HepG2 (cell line): ENCODE data around the gene SNIP1. TPM values are rescaled to one million over a fixed set of nuclear protein-coding genes. Genes with fewer than 3 reads are reported as not detected.

Experiments
- ATAC-seq: fragments of 200-7000 bp; cut with Tn5 transposase; 3 replicates; pipeline ENCODE4 v1.9.1; 2020; ENCODE audit warnings: mild to moderate bottlenecking, moderate library complexity
- BruUV-seq: library from RNA; stranded (reverse); fragments of 400-500 nt; replicated peaks from 2 replicates; lab custom pipeline; 2021; lab: Mats Ljungman, UMichigan
- CTCF ChIA-PET: fragments of 300-600 bp; formaldehyde crosslinking; extraction: SDS; loops from one replicate; lab custom pipeline; 2021; ENCODE audit warnings: low total read pairs, inconsistent platforms, low intra/inter-chr PET ratio; lab: Yijun Ruan, JAX
- POLR2A ChIA-PET: fragments of 350-600 bp; sonication (Branson Sonifier 250); formaldehyde crosslinking; loops from one replicate; lab custom pipeline; 2020; ENCODE audit warnings: antibody characterized with exemption, inconsistent platforms; lab: Yijun Ruan, JAX
- DNase-seq: peaks from one replicate; pipeline ENCODE4 v3.0.0-alpha.2; 2015; ENCODE audit warnings: low spot score
- FAIRE-seq: peaks from 3 replicates; lab custom pipeline; 2011; peaks lifted over from hg19 to GRCh38; lab: Jason Lieb, UNC
- H2AFZ ChIP-seq: one replicate; pipeline ENCODE4 v1.6.1; 2011; ENCODE audit warnings: low read length, inconsistent platforms
- H3K27ac ChIP-seq: fragments of 300-600 bp; 3 replicates; pipeline ENCODE4 v1.8.0; 2011; ENCODE audit warnings: mixed run types, mild to moderate bottlenecking, mixed read lengths, low read length, inconsistent platforms; ENCODE audit not compliant: insufficient read depth; ENCODE audit errors: extremely low read length
- H3K27me3 ChIP-seq, 2 experiments: fragments of 200-600 bp in 1 of 2; 2 replicates in 1 of 2; 3 replicates in 1 of 2; pipeline versions ENCODE4 v1.6.0 to v1.8.0; 2011; ENCODE audit warnings: low read length in 2 of 2, mild to moderate bottlenecking in 2 of 2, moderate library complexity in 2 of 2, inconsistent platforms in 1 of 2; ENCODE audit not compliant: insufficient read depth in 2 of 2, control insufficient read depth in 1 of 2
- H3K36me3 ChIP-seq, 2 experiments: fragments of 200-600 bp in 1 of 2; replicated peaks in 1 of 2; 2 replicates in 1 of 2; 3 replicates in 1 of 2; pipeline versions ENCODE4 v1.5.1 to v1.8.0; 2011; ENCODE audit warnings: low read length in 2 of 2, inconsistent platforms in 1 of 2; ENCODE audit not compliant: insufficient read depth in 2 of 2, control insufficient read depth in 1 of 2
- H3K4me1 ChIP-seq: 2 replicates; pipeline ENCODE4 v1.5.1; 2012; ENCODE audit warnings: low read length, inconsistent platforms; ENCODE audit not compliant: insufficient read depth
- H3K4me2 ChIP-seq: 2 replicates; pipeline ENCODE4 v1.6.0; 2011; ENCODE audit warnings: low read depth, low read length, inconsistent platforms
- H3K4me3 ChIP-seq, 3 experiments: fragments of 200-600 bp in 1 of 3; sonication (generic), shearing (Covaris generic) in 1 of 3; replicated peaks in 1 of 3; 2 replicates each; pipeline ENCODE4 v1.5.1; 2011 to 2016; ENCODE audit warnings: low read length in 3 of 3, inconsistent platforms in 2 of 3, low read depth in 2 of 3, mild to moderate bottlenecking in 2 of 3, control low read depth in 1 of 3, mixed read lengths in 1 of 3; ENCODE audit not compliant: insufficient read depth in 1 of 3
- H3K79me2 ChIP-seq: one replicate; pipeline ENCODE4 v1.6.1; 2011; ENCODE audit warnings: low read length, inconsistent platforms; ENCODE audit not compliant: insufficient read depth
- H3K9ac ChIP-seq: 2 replicates; pipeline ENCODE4 v1.6.0; 2011; ENCODE audit warnings: mild to moderate bottlenecking, low read depth, low read length, inconsistent platforms; ENCODE audit not compliant: insufficient read depth
- H3K9me3 ChIP-seq: 2 replicates; pipeline ENCODE4 v1.5.1; 2012; ENCODE audit warnings: mild to moderate bottlenecking, low read length
- H4K20me1 ChIP-seq: 2 replicates; pipeline ENCODE4 v1.6.0; 2011; ENCODE audit warnings: inconsistent platforms, mild to moderate bottlenecking, low read length, moderate library complexity; ENCODE audit not compliant: insufficient read depth
- EEA1 ChIP-seq: sonication (generic); formaldehyde crosslinking; IDR thresholded peaks from 2 replicates; pipeline ENCODE4 v1.5.1; 2020; ENCODE audit warnings: mild to moderate bottlenecking, missing genetic modification reagents, borderline replicate concordance
- GLI4 ChIP-seq: sonication (generic); formaldehyde crosslinking; IDR thresholded peaks from 2 replicates; pipeline ENCODE4 v1.5.1; 2020; ENCODE audit warnings: missing genetic modification reagents, mild to moderate bottlenecking, moderate library complexity, borderline replicate concordance
- MTF1 ChIP-seq: sonication (generic); formaldehyde crosslinking; IDR thresholded peaks from 2 replicates; pipeline ENCODE4 v1.5.0; 2020; ENCODE audit warnings: missing genetic modification reagents
- RFX5 ChIP-seq: IDR thresholded peaks from 2 replicates; pipeline ENCODE4 v1.6.1; 2011; ENCODE audit warnings: low read depth, low read length, improper control_type of control experiment
- SAFB2 ChIP-seq: sonication (generic); formaldehyde crosslinking; IDR thresholded peaks from 2 replicates; pipeline ENCODE4 v1.5.1; 2020; ENCODE audit warnings: missing genetic modification reagents, low read depth, mild to moderate bottlenecking, borderline replicate concordance
- ZFP36L1 ChIP-seq: sonication (generic); formaldehyde crosslinking; IDR thresholded peaks from 2 replicates; pipeline ENCODE4 v1.8.0; 2022; ENCODE audit warnings: mild to moderate bottlenecking, missing genetic modification reagents, moderate library complexity
- ZFYVE20 ChIP-seq: sonication (generic); formaldehyde crosslinking; IDR thresholded peaks from 2 replicates; pipeline ENCODE4 v1.8.0; 2023; ENCODE audit warnings: low read depth, mild to moderate bottlenecking, moderate library complexity, missing genetic modification reagents, borderline replicate concordance
- ZNF780A ChIP-seq: sonication (generic); formaldehyde crosslinking; IDR thresholded peaks from 2 replicates; pipeline ENCODE4 v1.8.0; 2022; ENCODE audit warnings: mild to moderate bottlenecking, missing genetic modification reagents, moderate library complexity
- ZSCAN21 ChIP-seq: sonication (generic); formaldehyde crosslinking; IDR thresholded peaks from 2 replicates; pipeline ENCODE4 v1.8.0; 2022; ENCODE audit warnings: mild to moderate bottlenecking, missing genetic modification reagents, moderate library complexity, borderline replicate concordance
- whole genome bisulfite sequencing: methylation state at CpG from one replicate; pipeline ENCODE4 v1.1.6; 2017; ENCODE audit warnings: low lambda C conversion rate; 5-methylcytosine and 5-hydroxymethylcytosine counted together
- in situ Hi-C: cut with HindIII; loops from 2 replicates; pipeline ENCODE4 v1.10.0; 2017; ENCODE audit warnings: low pct_unique_long_range_greater_than_20kb; ENCODE audit not compliant: extremely low pct_ligation_motif_present
- intact Hi-C: fragments of 100-400 bp; cut with micrococcal nuclease; formaldehyde crosslinking; loops from one replicate; pipeline ENCODE4 v1.10.0; 2022; ENCODE audit not compliant: unreplicated experiment
- polyA plus RNA-seq, 8 experiments: library from polyadenylated mRNA; depleted of rRNA in 3 of 8; stranded (reverse) in 7 of 8; unstranded in 1 of 8; fragments of >200 nt; fragmentation: Illumina TruSeq in 4 of 8; extraction: Trizol in 4 of 8; gene quantifications; 2 replicates each; pipeline versions ENCODE4 v1.2.1 to v1.2.3, GENCODE V29; 2011 to 2016; ENCODE audit warnings: low read depth in 4 of 8, missing spikeins in 1 of 8, mixed read lengths in 1 of 8; ENCODE audit not compliant: insufficient read depth in 1 of 8
- total RNA-seq, 5 experiments: library from RNA; depleted of rRNA; stranded (reverse); fragments of >200 nt; fragmentation: Illumina TruSeq; extraction: Trizol; gene quantifications; 2 replicates each; pipeline ENCODE4 v1.2.3, GENCODE V29; 2016; ENCODE audit warnings: low read depth in 1 of 5
- TF ChIP-seq, protein P1 (sequence below): sonication (generic); formaldehyde crosslinking; IDR thresholded peaks from 2 replicates; pipeline ENCODE4 v1.8.1; 2023; ENCODE audit warnings: mild to moderate bottlenecking, missing genetic modification reagents, borderline replicate concordance
- TF ChIP-seq, protein P2 (sequence below): sonication (generic); formaldehyde crosslinking; IDR thresholded peaks from 2 replicates; pipeline ENCODE4 v1.5.0; 2020; ENCODE audit warnings: missing genetic modification reagents, mild to moderate bottlenecking, borderline replicate concordance
- TF ChIP-seq, protein P3 (sequence below): sonication (generic); formaldehyde crosslinking; IDR thresholded peaks from 2 replicates; pipeline ENCODE4 v1.4.0; 2020; ENCODE audit warnings: missing genetic modification reagents
- TF ChIP-seq, protein P4 (sequence below): IDR thresholded peaks from 2 replicates; pipeline ENCODE4 v1.6.1; 2012; ENCODE audit warnings: low read length, improper control_type of control experiment
- TF ChIP-seq, protein P5 (sequence below): sonication (generic); formaldehyde crosslinking; IDR thresholded peaks from 2 replicates; pipeline ENCODE4 v1.5.0; 2020; ENCODE audit warnings: missing genetic modification reagents

The SNIP1 gene
- total and polyA plus RNA-seq, 2 of the 13 experiments (the other 11 are each of a cell fraction or from before 2014, with no cell fraction given), result 5.5 to 11.2 TPM

DNA sequence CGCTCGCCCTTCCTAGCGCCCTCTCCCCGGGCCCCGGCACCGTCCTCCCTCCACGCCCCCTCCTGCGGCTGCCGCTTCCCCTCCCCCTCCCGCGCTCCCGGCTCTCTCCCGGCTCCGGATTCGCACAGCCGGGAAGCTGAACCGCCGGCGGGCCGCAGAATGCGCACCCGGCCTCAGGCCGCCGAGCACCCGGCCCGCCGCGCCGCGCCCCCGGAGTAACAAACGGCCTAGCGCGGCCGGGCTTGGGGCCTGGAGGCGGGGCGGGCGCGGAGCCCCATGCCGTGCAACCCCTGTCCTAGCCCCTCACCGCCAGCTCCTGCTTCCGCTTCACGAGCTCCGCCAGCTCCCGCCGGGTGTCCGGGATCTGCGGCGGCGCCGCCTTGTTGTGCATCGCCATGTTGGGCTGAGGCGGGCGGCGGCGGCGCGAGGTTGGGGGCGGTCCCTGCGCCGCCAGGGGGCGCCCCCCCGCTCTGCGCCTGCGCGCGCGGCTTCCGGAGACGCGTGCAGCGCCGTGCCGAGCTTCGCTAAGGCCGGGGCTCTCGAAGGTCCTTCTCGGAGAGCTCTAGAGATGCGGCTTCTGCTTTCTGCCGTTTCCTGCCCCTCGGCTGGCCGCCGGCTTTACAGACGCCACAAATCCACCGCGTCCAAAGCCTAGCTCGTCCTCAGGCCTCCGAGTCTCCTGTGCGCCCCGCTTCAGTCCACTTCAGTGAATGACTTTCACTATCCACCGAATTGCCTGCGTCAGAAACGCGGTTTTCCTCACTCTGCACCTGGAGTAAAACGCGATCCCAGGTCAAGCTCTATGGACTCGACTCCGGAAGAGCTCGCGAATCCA, 39.5 kb downstream of the SNIP1 start, which contains the start of gene MEAF6:
Gene MEAF6 (minus strand): TSS at position 417 of the 835 bp plus-strand sequence. CDS start 20 bp downstream, at position 397.
- BruUV-seq, result no TSS peak
- peaks cover 9% of the 10 kb centered on the region; the same call in 1 of the 2 replicates for H4K20me1 ChIP-seq
- peak within 1 kb of the TSS; percentile 84 to 92 (median 90) for H3K4me3 ChIP-seq
- no peak within 1 kb of the TSS for H2AFZ ChIP-seq
- peaks cover 4 to 14% of the 10 kb centered on the region in 2 experiments; a peak in 3 of 5 replicates for H3K36me3 ChIP-seq
- no peaks in the 10 kb centered on the region for H3K27me3 ChIP-seq
- peak within 1 kb of the TSS; percentile 96 for H3K27ac ChIP-seq
- CTCF ChIA-PET, result interaction anchor here (1.1 kb wide), 1 partner anchor 168 kb away, joined by 4 read pairs; no protein-coding TSS in a partner anchor
- H3K9ac ChIP-seq, result peak within 1 kb of the TSS; percentile 85
- intact Hi-C loops (loop anchor here (1.0 kb wide), 1 partner anchor 20 kb away; no protein-coding TSS in a partner anchor), in situ Hi-C loops (no loop called here)
- peak; percentile 49 for FAIRE-seq
- peaks cover 23% of the 10 kb centered on the region for H3K4me1 ChIP-seq
- H3K4me2 ChIP-seq, result peak within 1 kb of the TSS; percentile 94
- DNase-seq, result peak; percentile 74
- POLR2A ChIA-PET, result interaction anchor here (0.8 to 2.8 kb wide), 24 partner anchors 9 to 498 kb away, joined by 3 to 52 read pairs (median 6); partner anchors contain the start of genes CDCA8, DNALI1, GNL2 and SNIP1
- ATAC-seq, result peak; percentile 96
- WGBS, result 1% methylated on average over 30 of the region's 100 CpGs
- H3K79me2 ChIP-seq, result peaks cover 20% of the 10 kb centered on the region
- H3K9me3 ChIP-seq, result no peaks in the 10 kb centered on the region
- TF ChIP-seq GLI4 (CRISPR knock-in tag) (no peak; the same call in 1 of the 2 replicates), ZFYVE20 (CRISPR knock-in tag) (no peak), EEA1 (CRISPR knock-in tag) (no peak; the same call in 1 of the 2 replicates), ZSCAN21 (peak; percentile 74; the same call in 1 of the 2 replicates), ZFP36L1 (CRISPR knock-in tag) (peak; percentile 85; the same call in 1 of the 2 replicates), MTF1 (CRISPR knock-in tag) (peak; percentile 85), SAFB2 (0 out of 2 replicates have a peak, but pooled peaks have one; percentile 46), RFX5 (no peak), ZNF780A (CRISPR knock-in tag) (no peak)
- TF ChIP-seq, protein P1, sequence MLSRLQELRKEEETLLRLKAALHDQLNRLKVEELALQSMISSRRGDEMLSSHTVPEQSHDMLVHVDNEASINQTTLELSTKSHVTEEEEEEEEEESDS (CRISPR knock-in tag), result no peak
- TF ChIP-seq, protein P2, sequence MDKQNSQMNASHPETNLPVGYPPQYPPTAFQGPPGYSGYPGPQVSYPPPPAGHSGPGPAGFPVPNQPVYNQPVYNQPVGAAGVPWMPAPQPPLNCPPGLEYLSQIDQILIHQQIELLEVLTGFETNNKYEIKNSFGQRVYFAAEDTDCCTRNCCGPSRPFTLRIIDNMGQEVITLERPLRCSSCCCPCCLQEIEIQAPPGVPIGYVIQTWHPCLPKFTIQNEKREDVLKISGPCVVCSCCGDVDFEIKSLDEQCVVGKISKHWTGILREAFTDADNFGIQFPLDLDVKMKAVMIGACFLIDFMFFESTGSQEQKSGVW (CRISPR knock-in tag), result no peak
- TF ChIP-seq, protein P3, sequence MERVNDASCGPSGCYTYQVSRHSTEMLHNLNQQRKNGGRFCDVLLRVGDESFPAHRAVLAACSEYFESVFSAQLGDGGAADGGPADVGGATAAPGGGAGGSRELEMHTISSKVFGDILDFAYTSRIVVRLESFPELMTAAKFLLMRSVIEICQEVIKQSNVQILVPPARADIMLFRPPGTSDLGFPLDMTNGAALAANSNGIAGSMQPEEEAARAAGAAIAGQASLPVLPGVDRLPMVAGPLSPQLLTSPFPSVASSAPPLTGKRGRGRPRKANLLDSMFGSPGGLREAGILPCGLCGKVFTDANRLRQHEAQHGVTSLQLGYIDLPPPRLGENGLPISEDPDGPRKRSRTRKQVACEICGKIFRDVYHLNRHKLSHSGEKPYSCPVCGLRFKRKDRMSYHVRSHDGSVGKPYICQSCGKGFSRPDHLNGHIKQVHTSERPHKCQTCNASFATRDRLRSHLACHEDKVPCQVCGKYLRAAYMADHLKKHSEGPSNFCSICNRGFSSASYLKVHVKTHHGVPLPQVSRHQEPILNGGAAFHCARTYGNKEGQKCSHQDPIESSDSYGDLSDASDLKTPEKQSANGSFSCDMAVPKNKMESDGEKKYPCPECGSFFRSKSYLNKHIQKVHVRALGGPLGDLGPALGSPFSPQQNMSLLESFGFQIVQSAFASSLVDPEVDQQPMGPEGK (CRISPR knock-in tag), result peak; percentile 23
- TF ChIP-seq, protein P4, sequence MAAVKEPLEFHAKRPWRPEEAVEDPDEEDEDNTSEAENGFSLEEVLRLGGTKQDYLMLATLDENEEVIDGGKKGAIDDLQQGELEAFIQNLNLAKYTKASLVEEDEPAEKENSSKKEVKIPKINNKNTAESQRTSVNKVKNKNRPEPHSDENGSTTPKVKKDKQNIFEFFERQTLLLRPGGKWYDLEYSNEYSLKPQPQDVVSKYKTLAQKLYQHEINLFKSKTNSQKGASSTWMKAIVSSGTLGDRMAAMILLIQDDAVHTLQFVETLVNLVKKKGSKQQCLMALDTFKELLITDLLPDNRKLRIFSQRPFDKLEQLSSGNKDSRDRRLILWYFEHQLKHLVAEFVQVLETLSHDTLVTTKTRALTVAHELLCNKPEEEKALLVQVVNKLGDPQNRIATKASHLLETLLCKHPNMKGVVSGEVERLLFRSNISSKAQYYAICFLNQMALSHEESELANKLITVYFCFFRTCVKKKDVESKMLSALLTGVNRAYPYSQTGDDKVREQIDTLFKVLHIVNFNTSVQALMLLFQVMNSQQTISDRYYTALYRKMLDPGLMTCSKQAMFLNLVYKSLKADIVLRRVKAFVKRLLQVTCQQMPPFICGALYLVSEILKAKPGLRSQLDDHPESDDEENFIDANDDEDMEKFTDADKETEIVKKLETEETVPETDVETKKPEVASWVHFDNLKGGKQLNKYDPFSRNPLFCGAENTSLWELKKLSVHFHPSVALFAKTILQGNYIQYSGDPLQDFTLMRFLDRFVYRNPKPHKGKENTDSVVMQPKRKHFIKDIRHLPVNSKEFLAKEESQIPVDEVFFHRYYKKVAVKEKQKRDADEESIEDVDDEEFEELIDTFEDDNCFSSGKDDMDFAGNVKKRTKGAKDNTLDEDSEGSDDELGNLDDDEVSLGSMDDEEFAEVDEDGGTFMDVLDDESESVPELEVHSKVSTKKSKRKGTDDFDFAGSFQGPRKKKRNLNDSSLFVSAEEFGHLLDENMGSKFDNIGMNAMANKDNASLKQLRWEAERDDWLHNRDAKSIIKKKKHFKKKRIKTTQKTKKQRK, result no peak
- TF ChIP-seq, protein P5, sequence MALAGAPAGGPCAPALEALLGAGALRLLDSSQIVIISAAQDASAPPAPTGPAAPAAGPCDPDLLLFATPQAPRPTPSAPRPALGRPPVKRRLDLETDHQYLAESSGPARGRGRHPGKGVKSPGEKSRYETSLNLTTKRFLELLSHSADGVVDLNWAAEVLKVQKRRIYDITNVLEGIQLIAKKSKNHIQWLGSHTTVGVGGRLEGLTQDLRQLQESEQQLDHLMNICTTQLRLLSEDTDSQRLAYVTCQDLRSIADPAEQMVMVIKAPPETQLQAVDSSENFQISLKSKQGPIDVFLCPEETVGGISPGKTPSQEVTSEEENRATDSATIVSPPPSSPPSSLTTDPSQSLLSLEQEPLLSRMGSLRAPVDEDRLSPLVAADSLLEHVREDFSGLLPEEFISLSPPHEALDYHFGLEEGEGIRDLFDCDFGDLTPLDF (CRISPR knock-in tag), result peak; percentile 65; the same call in 1 of the 2 replicates
